ENCODE results near the gene SLC38A7.
A peak's percentile ranks its signal among the peaks of the same experiment; 100 is the strongest.
"Not testable (repeated sequence)": the region's sequence is repeated elsewhere in the genome, so short reads cannot be mapped to it uniquely, and the experiment has no call there.

SLC38A7 gene

DNA sequence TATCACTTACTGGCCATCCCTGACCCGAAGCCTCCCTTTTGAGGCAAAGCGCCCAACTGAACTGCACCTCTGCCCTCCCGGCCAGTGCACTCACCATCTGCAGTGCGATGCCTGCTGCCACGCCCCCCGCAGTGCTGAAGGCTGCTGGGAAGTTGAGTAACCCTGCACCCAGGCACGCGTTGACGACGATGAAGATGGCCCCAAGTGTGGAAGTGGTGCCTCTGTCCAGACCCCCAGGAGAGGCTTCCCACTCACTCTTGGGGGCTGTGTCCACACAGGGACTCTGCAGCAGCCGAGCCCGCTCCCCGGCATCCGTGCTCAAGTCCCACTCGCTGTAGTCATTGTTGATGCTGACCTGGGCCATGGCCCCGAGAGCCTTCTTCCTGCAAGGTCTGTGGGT is 4.8 kb downstream of the SLC38A7 start:
- DNase-seq: no peak

DNA sequence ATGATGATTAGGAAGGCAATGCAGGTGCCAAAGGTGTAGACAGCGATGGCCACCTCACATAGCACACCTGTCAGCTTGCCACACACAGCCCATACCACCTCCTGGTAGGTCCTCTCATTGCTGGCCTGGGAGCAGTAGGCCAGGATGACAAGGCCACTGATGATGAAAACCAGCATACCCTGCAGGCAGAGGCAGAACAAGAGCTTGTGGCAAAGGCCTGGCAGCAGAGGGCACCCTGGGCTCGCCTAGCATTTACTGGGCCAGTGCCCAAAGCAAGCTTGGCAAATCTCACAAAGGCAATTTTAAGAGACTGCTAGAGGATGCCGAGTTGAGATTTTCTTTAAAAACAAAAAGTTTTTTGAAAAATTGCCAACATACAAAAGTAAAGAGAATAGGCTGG is 5.9 kb downstream of the SLC38A7 start:
- DNase-seq: peak in 49 of 58 donors; percentile 8 to 80 (median 45)

- DNase-seq: no peak
Observed at GRCh38 chr16:58678269-58678668, 6.3 kb downstream of the SLC38A7 start.

- no peak for DNase-seq
Observed at GRCh38 chr16:58670946-58671583, 13.5 kb downstream of the SLC38A7 start.

DNA sequence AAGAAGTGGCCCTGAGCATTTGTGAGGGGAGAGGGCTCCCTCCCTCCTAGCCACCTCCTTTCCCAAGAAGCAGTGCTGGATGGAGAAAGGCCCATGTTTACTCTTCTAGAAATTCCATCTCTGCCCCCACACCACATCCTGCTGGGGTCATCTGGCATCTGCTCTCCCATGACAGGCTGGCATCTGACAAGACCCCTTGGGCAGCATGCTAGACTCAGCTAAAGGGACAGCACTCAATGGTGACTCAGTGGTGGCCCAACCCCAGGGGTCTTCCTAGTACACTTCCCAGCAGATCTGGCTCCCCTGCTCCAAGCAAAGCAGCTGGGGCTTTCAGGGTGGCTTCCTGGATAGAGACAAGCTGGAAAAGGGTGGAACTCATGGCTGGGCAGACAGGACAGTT is 14.4 kb downstream of the SLC38A7 start:
- no peak for DNase-seq

- DNase-seq: no peak
Observed at GRCh38 chr16:58665200-58665599, 19.4 kb downstream of the SLC38A7 start.

DNA sequence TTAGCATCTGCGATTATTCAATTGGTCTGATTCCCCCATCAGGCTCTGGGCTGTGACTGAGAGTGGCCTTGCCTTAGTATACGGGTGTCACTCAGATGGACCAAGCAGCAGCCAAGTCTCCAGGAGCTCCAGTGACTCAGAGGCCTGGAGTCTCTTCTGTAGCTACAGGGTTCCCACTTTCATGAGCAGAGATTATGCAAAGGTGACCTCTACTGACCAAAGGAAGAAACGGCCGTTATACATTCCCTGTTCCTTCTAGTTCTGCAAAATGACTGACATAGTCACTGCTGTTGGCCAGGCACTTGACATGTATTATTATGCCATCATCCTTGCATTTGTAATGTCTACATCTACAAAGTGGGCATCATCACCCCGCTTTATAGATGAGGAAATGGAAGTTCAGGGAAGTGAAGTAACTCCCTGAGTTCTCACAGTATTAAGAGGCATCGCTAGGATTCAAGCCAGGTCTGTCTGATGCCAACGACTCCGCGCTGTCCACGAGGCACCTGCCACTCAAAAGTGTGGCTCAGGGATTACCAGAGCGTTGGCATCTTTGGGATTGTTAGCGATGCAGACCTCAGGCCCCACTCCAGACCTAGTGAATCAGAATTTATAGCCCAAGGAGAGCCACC is 23.3 kb downstream of the SLC38A7 start:
- peak in 26 of 58 donors; percentile 3 to 80 (median 24) for DNase-seq

DNA sequence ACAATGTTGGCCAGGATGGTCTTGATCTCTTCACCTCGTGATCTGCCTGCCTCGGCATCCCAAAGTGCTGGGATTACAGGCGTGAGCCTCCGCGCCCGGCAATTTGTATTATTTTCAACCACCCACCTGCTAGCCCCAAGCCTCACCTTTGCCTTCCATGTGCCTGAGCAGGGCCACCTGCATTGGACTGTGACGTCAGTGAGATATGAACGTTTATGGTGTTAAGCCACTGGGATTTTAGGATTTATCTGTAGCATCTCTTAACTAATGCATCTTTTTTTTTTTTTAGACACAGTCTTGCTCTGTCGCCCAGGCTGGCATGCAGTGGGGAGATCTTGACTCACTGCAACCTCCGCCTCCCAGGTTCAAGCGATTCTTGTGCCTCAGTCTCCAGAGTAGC is 24.7 kb downstream of the SLC38A7 start:
- not testable (repeated sequence) for DNase-seq

GRCh38 chr16:58658796-58659211 is 25.8 kb downstream of the SLC38A7 start:
- no peak for DNase-seq

- no peak for DNase-seq
Observed at GRCh38 chr16:58656899-58657298, 27.7 kb downstream of the SLC38A7 start.

DNA sequence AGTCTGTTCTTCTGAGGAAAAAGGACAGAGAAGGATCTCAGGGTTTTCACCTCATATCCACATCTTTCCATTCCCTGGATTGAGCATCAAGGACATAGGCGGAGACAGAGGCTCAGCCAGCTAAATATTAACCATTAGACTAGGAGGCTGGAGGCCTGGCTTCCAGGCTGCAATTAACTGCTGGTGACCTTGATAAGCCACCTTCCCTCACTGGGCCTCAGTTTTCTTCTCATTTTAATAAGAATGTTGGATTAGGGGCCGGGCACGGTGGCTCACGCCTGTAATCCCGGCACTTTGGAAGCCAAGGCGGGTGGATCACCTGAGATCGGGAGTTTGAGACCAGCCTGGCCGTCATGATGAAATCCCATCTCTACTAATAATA is 29.4 kb downstream of the SLC38A7 start:
- DNase-seq: no peak

GRCh38 chr16:58654560-58655214 is 29.9 kb downstream of the SLC38A7 start:
- no peak for DNase-seq

DNA sequence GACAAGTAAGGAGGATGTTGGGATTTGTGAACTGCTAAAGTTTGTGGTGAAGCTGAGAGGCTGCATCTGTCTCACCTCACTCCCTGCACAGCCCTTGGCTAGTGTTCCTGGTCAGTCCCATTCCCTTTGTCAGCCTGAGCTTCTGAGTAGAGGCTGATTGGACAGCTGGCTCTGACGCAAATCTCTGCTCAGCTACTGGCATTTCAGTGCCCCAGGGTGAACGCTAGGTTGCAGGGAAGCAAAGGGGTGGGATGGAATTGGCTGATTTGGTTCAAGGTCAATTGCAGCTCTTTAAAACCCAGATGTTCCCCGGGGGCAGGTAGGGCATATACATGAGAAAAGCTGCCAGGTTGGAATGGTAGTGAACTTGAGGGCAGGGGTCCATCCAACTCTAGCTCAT is 31.8 kb downstream of the SLC38A7 start:
- no peak for DNase-seq

GRCh38 chr16:58651965-58652348 is 32.6 kb downstream of the SLC38A7 start:
- DNase-seq: no peak

DNA sequence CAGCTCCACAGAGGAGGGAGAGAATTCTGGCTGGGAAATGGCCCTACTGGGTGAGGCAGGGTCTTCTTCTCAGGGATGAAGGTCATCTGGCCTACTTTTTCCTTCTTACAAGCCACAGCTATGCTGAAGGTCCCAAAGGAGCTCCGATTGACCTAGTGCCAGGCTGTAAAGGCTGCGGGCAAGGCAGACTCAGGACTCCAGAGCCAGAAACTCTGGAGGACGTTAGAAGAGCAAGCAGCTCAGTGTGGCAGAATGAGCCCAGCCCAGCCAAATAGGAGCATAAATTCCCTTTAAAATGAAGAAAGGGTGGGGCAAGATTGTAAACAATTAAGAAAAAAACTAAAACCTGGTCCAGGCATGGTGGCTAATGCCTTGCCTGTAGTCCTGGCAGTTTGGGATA is 34.9 kb downstream of the SLC38A7 start:
- DNase-seq: no peak

- DNase-seq: no peak
Observed at GRCh38 chr16:58647107-58647506, 37.5 kb downstream of the SLC38A7 start.

DNA sequence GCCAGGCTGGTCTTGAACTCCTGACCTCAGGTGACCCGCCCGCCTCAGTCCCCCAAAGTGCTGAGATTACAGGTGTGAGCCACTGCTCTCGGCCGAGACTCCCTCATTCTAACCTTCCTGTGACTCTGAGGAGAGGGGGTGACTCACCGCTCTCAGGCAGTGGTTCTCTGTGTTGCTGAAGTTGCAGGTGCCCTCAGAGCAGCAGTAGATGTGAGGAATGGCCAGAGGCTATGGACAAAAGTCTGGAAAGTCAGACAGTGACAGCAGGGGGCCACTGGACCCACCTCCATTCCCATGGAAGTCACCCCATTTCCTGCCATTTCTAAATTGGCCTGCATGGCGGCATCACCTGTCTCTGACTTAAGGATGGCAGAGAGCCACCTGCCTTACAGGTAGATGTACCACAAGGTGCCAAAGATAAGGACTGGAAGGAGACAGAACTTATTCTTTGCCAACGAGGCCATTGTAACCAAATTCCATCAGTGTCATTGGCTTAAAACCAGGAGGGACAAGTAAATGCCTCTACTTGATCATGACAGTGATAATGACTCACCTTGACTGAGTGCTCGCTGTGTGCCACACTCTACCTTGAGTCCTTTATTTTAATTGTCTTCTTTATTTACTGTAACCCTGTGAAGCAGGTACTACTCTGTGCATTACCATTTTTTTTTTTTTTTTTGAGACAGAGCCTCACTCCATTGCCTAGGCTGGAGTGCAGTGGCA is 39.6 kb downstream of the SLC38A7 start:
- DNase-seq: no peak

DNA sequence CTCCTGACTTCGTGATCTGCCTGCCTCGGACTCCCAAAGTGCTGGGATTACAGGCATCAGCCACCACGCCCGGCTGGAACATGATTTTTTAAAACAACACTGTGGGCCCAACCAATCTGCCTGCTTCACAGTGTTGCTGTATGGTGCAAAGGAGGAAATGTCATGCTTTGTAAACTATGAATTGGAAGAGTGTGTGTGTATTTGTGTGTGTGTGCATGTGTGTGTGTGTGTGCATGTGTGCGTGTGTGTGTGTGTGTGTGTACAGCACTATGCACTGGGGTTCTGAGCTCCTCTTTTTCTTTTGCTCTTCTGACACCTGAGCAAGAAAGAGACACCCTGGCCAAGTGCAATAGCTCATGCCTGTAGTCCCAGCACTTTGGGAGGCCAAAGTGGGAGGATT is 40.5 kb downstream of the SLC38A7 start:
- no peak for DNase-seq

DNA sequence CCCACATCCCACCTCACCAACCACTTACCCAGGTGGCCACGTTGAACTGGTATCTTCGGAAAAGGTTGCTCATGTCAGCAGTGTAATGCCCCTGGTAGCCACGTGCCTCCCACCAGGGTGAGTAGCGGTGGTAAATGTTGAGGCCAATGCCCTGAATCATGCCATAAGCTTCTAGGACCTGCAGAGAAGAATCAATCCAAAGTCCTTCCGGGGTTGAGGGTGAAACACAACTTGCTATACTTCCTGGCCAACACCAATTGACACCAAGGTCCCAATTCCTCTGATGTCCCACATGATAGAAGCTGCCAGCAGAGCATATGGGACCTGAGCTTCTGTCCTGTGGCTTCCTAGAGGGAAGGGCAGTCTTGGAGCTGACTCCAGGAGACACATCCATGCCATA is 43.6 kb downstream of the SLC38A7 start:
- DNase-seq: no peak

- no peak for DNase-seq
Observed at GRCh38 chr16:58639836-58640235, 44.7 kb downstream of the SLC38A7 start.

GRCh38 chr16:58639230-58639629 is 45.3 kb downstream of the SLC38A7 start:
- DNase-seq: no peak

Measured in anterior cingulate cortex (tissue), 58 donors.